NCI-H510A treated with DMSO at 0.1 percent for 48 hours (cell line): ENCODE results near the gene PIMREG.
"Not testable (repeated sequence)": the region's sequence is repeated elsewhere in the genome, so short reads cannot be mapped to it uniquely, and the experiment has no call there.

Source experiments
- DNase-seq: peaks from one replicate; lab custom pipeline; 2025; lab: John Stamatoyannopoulos, UW

Gene PIMREG

DNA sequence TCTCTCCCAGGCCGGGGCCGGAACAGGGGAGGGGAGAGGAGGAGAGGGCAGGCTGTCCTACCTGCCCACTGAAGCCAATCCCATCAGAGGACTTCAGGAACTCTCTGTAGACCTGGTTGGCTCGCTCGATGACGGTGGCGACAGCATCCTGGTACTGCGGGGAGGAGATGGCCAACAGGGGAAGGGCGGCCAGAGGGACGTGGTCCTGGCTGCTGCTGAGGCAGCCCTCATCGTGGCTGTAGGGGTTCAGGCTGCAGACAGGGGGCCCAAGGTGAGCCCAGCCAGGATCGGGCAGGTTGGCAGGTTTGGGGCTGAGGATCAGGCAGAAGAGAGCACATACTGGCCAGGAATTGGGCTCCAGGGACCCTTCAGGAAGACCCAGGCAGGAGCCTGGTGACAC, 34.2 kb downstream of the PIMREG start:
- DNase-seq, result no peak

- DNase-seq, result no peak
These were observed 35.5 kb downstream of the PIMREG start for GRCh38 chr17:6479622-6480302.

GRCh38 chr17:6480303-6480675, 36.0 kb downstream of the PIMREG start:
- DNase-seq, result no peak

- DNase-seq, result no peak
These were observed 37.8 kb downstream of the PIMREG start for GRCh38 chr17:6482105-6482455.

GRCh38 chr17:6482796-6483195, 38.5 kb downstream of the PIMREG start:
- DNase-seq, result not testable (repeated sequence)

- DNase-seq, result no peak
These were observed 39.3 kb downstream of the PIMREG start for GRCh38 chr17:6483507-6483906.

DNA sequence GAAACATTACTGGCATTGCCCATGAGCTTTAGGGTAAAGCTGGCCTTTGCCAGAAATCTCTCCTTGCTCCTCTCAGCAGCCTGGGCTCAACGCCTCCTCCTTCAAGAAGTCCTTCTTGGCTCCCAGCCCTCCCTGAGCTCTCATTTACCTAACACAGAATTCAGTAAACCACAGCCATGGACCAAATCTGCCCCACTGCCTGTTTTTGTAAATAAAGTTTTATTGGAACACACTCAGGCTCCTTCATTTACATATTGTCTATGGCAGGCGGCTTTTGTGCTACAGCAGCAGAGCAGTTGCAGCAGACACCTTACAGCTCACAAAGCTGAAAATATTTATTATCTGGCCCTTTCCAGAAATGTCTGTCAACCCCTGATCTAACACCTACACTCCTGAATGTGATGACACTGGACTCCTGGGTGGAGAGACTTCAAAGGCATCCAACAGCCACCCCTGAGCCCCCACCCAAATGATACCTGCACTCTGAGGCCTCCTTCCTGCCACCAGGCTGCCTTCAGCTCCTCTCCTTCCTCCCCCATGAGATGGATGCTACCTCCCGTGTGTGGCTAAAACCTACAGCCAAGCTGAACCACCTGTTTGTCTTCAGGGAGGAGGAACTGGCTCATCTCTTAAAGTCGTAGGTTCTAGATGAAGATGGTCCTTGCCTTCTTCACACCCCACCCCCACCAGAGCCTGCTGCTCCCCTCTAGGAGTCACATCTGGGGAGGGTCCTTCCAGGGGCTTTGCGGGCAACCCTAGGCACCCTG, 41.6 kb downstream of the PIMREG start:
- DNase-seq, result no peak

DNA sequence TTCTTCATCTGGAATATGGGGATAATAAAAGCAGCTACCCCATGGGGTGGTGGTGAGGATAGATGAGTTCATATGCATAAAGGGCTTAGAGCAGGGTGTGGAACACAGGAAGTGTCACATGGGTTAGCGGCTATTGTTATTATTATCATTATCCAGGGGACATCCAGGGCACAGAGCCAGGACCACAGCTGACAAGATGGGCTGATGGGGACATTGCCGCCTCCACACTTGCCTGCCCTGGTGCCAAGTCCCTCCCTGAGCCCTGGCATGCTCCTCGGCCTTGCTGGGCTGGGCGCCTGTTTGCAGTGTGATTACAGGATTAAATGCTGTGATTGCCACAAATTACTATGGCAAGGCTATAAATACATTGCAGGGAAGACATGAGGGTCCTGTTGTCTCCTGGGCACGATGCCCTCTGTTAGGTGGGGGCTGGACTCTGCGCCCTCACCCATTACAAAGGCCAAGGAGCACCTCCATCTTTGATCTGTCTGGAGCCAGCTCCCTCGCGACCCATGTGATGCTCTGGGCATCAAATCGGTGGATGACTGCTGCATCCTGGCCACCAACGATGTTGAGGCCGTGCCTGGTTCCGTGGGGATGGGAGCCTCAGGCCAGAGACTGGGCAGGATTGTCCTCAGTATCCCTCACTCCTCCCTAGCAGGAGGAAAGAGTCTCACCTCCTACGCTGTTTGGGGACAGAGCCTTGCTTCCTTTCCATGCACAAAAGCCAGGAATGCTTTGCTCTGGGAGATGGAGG, 43.2 kb downstream of the PIMREG start:
- no peak for DNase-seq

DNA sequence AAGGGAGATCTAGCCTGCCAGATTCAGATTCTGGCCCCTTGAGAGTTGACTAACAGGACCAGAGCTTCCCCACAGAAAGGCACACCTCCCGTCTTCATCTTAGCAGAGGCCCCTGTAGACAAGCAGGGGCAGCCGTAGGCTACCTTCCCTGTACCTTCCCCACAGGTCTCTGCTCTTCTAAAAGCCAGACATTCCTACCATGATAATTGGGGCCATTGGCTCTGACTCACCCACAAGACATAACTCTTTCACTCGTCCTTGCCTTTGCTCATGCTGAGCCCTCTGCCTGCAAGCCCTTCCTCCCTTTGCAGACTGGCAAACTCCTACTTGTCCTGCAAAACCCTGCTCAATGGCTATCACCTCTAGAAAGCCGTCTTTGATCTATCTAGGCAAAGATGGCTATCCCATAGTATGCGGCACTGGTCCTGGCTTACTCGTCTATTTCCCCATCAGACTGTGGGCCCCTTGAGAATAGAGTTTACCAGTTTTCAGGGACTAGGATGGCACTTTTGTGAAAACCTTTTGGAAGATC, 43.8 kb downstream of the PIMREG start:
- DNase-seq, result no peak

DNA sequence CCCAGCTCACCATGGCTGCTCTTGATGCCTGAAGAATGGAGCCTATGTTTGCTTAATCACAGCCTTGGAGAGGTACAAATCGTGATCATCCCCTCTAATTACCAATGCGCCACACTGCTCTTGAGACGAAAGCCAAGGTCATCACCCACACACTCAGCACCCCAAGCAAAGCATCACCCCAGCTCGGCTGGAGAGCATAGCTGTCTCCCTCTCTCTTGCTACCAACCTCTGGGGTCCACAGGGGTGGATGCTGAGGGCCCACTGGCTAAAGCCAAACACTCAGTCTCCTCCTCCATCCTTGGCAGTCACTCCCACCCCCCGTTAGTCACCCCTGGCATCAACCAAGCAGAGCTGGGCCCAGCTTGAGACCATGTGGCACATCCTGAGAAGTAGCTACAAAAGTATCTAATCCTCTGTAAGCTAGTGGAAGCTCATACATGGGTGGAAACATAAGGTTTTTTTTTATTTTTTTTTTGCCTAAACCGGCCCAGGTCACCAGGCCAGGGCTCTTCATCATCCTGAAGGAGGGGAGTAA, 44.8 kb downstream of the PIMREG start:
- no peak for DNase-seq

DNA sequence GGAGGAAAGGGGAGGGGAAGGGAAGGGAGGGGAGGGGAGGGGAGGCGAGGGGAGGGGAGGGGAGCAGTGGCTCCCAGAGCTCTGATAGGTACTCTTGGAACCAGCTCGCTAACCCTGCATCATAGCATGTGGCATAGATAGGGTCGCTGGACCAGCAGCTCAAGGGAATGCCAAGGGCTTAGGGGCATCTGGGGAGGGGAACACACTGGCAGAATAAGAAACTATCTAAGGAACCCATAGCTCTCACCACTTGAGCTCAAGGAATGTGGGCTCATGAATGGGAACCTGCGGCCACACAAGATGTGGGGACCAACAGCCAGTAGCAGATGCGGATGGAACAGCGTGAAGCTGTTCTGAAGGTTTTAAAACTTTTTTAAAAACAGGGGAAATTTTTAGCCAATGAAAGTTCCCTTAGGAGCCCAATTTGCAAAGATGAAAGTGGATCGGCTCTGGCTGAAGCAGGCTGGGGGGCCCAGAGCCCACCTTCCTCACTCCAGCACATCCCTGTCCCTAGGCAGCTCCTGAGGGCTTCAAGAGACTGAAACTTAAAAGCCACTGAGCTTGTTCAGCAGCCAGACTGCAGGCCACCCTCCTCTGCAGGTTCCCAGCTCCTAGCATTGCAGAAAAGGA, 46.9 kb downstream of the PIMREG start:
- no peak for DNase-seq

DNA sequence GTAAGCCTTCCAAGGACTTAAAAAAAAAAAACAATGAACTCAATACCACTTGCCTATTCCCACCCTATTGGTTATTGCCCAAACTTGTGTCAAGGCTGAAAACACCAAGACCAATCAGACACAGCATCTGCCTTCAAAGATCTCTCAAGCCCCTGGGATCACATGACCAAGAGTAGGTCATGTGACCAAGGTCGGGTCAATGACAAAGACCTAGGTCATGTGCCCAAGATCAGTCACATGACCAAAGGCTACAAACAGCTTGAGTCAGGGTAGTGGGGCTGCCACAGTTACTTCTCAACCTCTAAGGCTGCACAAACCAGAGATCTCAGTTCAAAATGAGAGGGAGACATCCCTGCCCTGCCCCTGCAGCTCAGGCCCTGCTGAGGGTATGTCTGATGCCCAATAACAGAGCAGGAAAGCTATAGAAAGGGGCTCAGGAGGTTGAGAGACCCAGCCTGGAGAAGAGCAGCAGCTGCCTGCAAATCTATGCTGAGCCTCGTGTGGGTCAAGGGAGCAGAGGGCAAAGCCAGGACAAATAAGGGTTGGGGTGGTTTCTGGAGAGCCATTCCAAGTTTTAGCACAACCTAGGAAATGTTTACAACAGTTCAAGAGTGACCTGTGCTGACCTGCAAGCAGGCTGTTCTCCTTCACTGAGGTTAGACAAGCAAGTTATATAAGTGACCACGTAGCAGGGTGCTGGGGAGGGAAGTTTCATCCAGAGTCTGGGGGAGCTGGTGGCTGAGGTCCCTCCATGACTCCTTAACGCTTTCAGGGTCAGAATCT, 48.8 kb downstream of the PIMREG start:
- no peak for DNase-seq

GRCh38 chr17:6494239-6494941, 50.1 kb downstream of the PIMREG start:
- no peak for DNase-seq

DNA sequence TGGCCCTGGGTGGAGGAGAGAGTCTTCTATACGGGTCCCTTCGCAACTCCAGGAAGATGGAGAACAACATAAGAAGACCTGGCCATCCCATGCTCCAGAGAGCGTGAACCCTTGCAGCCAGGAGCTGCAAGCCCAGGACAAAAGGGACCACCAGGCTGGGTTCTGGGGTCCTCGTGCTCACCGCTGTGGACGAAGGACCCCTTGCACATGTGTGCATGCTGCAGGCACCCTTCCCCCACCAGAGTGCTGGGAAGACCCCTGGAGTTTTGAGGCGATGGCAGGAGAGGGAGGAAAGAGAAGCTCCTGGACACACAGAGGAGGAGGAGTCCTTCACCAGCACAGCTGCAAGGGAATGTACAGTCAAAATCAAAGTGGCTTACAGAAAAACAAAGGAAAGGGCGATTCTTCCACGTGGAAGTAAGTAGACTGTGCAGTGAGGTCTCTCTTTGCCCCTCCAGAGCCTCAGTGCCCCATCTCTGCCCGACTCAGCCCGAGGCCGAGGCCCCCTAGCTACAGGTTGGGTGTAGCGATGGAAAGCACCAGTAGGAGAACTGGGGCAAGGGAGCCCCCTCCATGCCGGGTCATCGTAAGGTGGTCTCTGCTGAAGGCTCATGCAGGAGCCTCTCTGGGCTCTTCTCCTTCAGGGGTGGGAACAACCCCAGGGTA, 51.3 kb downstream of the PIMREG start:
- no peak for DNase-seq

- no peak for DNase-seq
These were observed 51.8 kb downstream of the PIMREG start for GRCh38 chr17:6496116-6496481.

DNA sequence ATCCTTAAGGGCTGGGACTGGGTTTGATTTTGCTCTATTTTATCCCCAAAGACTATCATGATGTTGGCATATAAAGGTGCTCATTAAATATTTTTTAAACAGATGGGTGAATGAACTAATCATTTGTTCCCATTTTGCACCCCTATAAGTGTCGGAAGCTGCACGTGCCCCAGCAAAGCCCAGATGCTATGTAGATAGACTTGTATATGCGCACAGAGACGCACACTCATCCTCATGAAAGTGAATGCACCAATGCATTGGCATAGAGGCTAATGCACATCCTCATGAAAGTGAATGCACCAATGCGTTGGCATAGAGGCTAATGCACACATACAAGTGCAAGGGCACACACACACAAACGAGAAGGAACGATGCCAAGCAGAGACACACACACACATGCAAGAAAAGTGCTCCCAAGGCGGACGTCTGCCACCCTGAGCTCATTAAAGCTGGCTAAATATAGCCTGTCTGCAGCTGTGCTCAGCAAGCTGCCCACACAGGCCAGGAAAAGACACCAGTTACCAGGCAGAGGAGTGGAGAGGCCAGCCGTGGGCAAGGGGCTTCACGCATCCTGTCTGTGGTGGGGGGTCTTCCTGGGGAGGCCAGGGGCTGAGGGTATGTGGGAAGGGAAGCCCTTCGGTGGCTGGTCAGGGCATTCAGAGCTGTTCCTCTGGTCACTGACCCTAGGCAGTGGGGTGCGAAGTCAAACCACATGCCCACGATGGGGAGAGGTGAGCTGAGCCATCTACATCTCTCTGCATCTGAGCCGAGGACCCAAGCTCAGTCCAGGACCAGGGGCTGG, 52.6 kb downstream of the PIMREG start:
- DNase-seq, result no peak

- no peak for DNase-seq
These were observed 53.4 kb downstream of the PIMREG start for GRCh38 chr17:6497496-6498221.

GRCh38 chr17:6498356-6498755, 54.1 kb downstream of the PIMREG start:
- DNase-seq, result no peak
